Astrocyte (in vitro differentiated cells and primary cell): ENCODE data around the gene IQSEC3. TPM values are rescaled to one million over a fixed set of nuclear protein-coding genes. Genes with fewer than 3 reads are reported as not detected.

Experiments used
- DNase-seq: peaks from one replicate; pipeline ENCODE4 v3.0.0-alpha.2; 2010; ENCODE audit warnings: low read depth
- FAIRE-seq: peaks from 2 replicates; lab custom pipeline; 2011; peaks lifted over from hg19 to GRCh38; lab: Jason Lieb, UNC
- H2AFZ ChIP-seq: 2 replicates; pipeline ENCODE4 v1.6.0; 2012; ENCODE audit warnings: low read depth, low read length, inconsistent platforms
- H3K27ac ChIP-seq: 2 replicates; pipeline ENCODE4 v1.5.1; 2011; ENCODE audit warnings: low read depth, low read length, inconsistent platforms
- H3K27me3 ChIP-seq: 2 replicates; pipeline ENCODE4 v1.6.0; 2011; ENCODE audit warnings: low read length, inconsistent platforms; ENCODE audit not compliant: insufficient read depth
- H3K36me3 ChIP-seq: 2 replicates; pipeline ENCODE4 v1.5.1; 2011; ENCODE audit warnings: low read length, inconsistent platforms; ENCODE audit not compliant: insufficient read depth
- H3K4me1 ChIP-seq: 2 replicates; pipeline ENCODE4 v1.5.1; 2011; ENCODE audit warnings: low read length, inconsistent platforms; ENCODE audit not compliant: insufficient read depth
- H3K4me2 ChIP-seq: 2 replicates; pipeline ENCODE4 v1.6.0; 2012; ENCODE audit warnings: low read length, inconsistent platforms
- H3K4me3 ChIP-seq: 2 replicates; pipeline ENCODE4 v1.5.1; 2011; ENCODE audit warnings: low read depth, mild to moderate bottlenecking, low read length, inconsistent platforms; ENCODE audit not compliant: insufficient read depth
- H3K79me2 ChIP-seq: 2 replicates; pipeline ENCODE4 v1.6.0; 2012; ENCODE audit warnings: mild to moderate bottlenecking, low read length, inconsistent platforms; ENCODE audit not compliant: insufficient read depth
- H3K9ac ChIP-seq: 2 replicates; pipeline ENCODE4 v1.6.0; 2012; ENCODE audit warnings: mild to moderate bottlenecking, low read length, inconsistent platforms
- H3K9me3 ChIP-seq: 2 replicates; pipeline ENCODE4 v1.5.1; 2012; ENCODE audit warnings: low read depth, mild to moderate bottlenecking, low read length, inconsistent platforms; ENCODE audit not compliant: insufficient read depth
- H4K20me1 ChIP-seq: 2 replicates; pipeline ENCODE4 v1.6.0; 2012; ENCODE audit warnings: low read length, inconsistent platforms; ENCODE audit not compliant: insufficient read depth
- H3K27ac Mint-ChIP-seq: one replicate; pipeline ENCODE4 v1.8.0; 2021; ENCODE audit warnings: mild to moderate bottlenecking, mixed read lengths; ENCODE audit not compliant: unreplicated experiment
- H3K27me3 Mint-ChIP-seq: one replicate; pipeline ENCODE4 v1.8.0; 2021; ENCODE audit warnings: low read depth, mixed read lengths; ENCODE audit not compliant: unreplicated experiment
- H3K36me3 Mint-ChIP-seq: one replicate; pipeline ENCODE4 v1.8.0; 2021; ENCODE audit warnings: low read depth, mixed read lengths; ENCODE audit not compliant: unreplicated experiment
- H3K4me1 Mint-ChIP-seq: one replicate; pipeline ENCODE4 v1.8.0; 2021; ENCODE audit warnings: low read depth, mixed read lengths; ENCODE audit not compliant: unreplicated experiment
- H3K4me3 Mint-ChIP-seq: one replicate; pipeline ENCODE4 v1.8.0; 2021; ENCODE audit warnings: mild to moderate bottlenecking, moderate library complexity, mixed read lengths; ENCODE audit not compliant: unreplicated experiment
- H3K9me3 Mint-ChIP-seq: one replicate; pipeline ENCODE4 v1.8.0; 2021; ENCODE audit warnings: mild to moderate bottlenecking, mixed read lengths; ENCODE audit not compliant: unreplicated experiment
- EZH2 ChIP-seq: IDR thresholded peaks from 2 replicates; pipeline ENCODE4 v1.6.1; 2012; ENCODE audit warnings: mild to moderate bottlenecking, low read length, inconsistent platforms; ENCODE audit not compliant: insufficient read depth
- total RNA-seq: library from RNA; stranded (reverse); gene quantifications from 2 replicates; pipeline ENCODE4 v1.2.1, GENCODE V29; 2021
- TF ChIP-seq, protein P1 (sequence below): IDR thresholded peaks from 2 replicates; pipeline ENCODE4 v1.5.1; 2011; ENCODE audit warnings: low read depth, mild to moderate bottlenecking, inconsistent platforms, low read length, moderate library complexity; ENCODE audit not compliant: insufficient read depth

Gene IQSEC3
- total RNA-seq, 1 donor from 2014 or later: 0.34 TPM

GRCh38 chr12:218221-218620 lies 151.7 kb downstream of the IQSEC3 start:
- Histone ChIP-seq H3K9ac (no peak overlapping the region), H3K79me2 (no peaks in the 10 kb centered on the region), H3K4me1 (no peaks in the 10 kb centered on the region), H3K4me3 (no peak overlapping the region), H2AFZ (no peak overlapping the region), H3K27me3 (peaks cover 12% of the 10 kb centered on the region), H3K4me2 (no peak overlapping the region), H4K20me1 (no peaks in the 10 kb centered on the region), H3K27ac (no peak overlapping the region), H3K9me3 (no peaks in the 10 kb centered on the region), H3K36me3 (no peaks in the 10 kb centered on the region)
- H3K27ac Mint-ChIP-seq: no peak overlapping the region
- peaks cover 4% of the 10 kb centered on the region for H3K4me1 Mint-ChIP-seq
- DNase-seq (no peak), FAIRE-seq (no peak)
- peaks cover 28% of the 10 kb centered on the region for H3K27me3 Mint-ChIP-seq
- H3K4me3 Mint-ChIP-seq: no peak overlapping the region
- H3K36me3 Mint-ChIP-seq: peaks cover 5% of the 10 kb centered on the region
- TF ChIP-seq EZH2: no peak
- TF ChIP-seq, protein P1, sequence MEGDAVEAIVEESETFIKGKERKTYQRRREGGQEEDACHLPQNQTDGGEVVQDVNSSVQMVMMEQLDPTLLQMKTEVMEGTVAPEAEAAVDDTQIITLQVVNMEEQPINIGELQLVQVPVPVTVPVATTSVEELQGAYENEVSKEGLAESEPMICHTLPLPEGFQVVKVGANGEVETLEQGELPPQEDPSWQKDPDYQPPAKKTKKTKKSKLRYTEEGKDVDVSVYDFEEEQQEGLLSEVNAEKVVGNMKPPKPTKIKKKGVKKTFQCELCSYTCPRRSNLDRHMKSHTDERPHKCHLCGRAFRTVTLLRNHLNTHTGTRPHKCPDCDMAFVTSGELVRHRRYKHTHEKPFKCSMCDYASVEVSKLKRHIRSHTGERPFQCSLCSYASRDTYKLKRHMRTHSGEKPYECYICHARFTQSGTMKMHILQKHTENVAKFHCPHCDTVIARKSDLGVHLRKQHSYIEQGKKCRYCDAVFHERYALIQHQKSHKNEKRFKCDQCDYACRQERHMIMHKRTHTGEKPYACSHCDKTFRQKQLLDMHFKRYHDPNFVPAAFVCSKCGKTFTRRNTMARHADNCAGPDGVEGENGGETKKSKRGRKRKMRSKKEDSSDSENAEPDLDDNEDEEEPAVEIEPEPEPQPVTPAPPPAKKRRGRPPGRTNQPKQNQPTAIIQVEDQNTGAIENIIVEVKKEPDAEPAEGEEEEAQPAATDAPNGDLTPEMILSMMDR: no peak
- H3K9me3 Mint-ChIP-seq: peaks cover 4% of the 10 kb centered on the region

DNA sequence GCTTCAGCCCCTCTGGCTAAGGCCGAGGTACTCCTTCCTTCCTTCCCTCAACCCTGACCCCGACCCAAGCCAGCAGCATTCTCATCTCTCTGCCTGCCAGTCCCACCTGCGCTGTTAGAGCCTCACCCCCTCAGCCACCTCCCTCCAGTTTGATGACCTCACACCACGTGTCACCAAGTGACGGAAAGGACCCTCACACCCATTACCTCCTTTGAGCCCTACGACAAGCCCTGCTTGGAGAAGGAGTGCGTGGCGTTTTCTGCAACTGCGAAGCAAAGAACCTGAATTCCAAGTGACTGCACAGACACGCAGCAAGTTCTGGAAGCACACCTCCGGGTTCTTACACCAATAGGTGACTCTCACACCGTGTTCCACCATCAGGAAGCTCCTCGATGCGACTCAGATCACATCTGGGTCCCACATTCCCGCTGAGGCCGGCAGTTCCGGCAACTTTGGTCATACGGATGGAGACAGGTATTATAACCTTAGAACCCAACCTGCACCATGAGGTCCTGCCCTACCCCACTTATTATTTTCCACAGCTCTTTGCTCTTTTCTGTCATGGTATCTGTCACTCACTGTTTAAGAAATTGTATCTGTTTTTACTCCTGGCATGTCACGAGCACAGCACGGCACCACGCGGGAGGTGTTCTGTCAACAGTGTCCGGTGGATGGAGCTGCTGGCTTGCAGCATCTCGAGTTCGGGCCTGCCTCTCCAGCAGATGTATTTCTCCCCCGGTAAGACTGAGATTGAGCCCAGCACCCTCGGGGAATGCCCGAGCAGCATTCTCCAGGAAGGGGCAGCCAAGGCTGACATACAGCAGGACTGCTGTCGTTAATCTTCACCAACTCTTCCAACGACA lies 152.4 kb downstream of the IQSEC3 start:
- H3K4me3 ChIP-seq: no peak overlapping the region
- Mint-ChIP-seq H3K9me3 (peaks cover 4% of the 10 kb centered on the region), H3K27ac (no peak overlapping the region), H3K27me3 (peaks cover 31% of the 10 kb centered on the region), H3K36me3 (peaks cover 5% of the 10 kb centered on the region), H3K4me3 (no peak overlapping the region), H3K4me1 (peaks cover under 1% of the 10 kb centered on the region)
- H3K4me1 ChIP-seq: no peaks in the 10 kb centered on the region
- TF ChIP-seq, protein P1: no peak
- no peak for TF ChIP-seq EZH2
- H3K36me3 ChIP-seq: no peaks in the 10 kb centered on the region
- H3K27me3 ChIP-seq: peaks cover 15% of the 10 kb centered on the region
- H3K9me3 ChIP-seq: no peaks in the 10 kb centered on the region
- no peaks in the 10 kb centered on the region for H3K79me2 ChIP-seq
- H4K20me1 ChIP-seq: no peaks in the 10 kb centered on the region
- H3K9ac ChIP-seq: no peak overlapping the region
- H3K27ac ChIP-seq: no peak overlapping the region
- H2AFZ ChIP-seq: no peak overlapping the region
- H3K4me2 ChIP-seq: no peak overlapping the region
- DNase-seq (no peak), FAIRE-seq (no peak)

GRCh38 chr12:219891-220352 lies 153.4 kb downstream of the IQSEC3 start:
- H3K79me2 ChIP-seq: no peaks in the 10 kb centered on the region
- H3K27ac ChIP-seq: no peak overlapping the region
- H4K20me1 ChIP-seq: no peaks in the 10 kb centered on the region
- no peaks in the 10 kb centered on the region for H3K4me1 ChIP-seq
- peaks cover 11% of the 10 kb centered on the region for H3K27me3 ChIP-seq
- H3K9me3 Mint-ChIP-seq: peaks cover 6% of the 10 kb centered on the region
- no peak overlapping the region for H3K9ac ChIP-seq
- no peak overlapping the region for H3K4me3 Mint-ChIP-seq
- no peak overlapping the region for H3K27ac Mint-ChIP-seq
- no peaks in the 10 kb centered on the region for H3K36me3 ChIP-seq
- no peak overlapping the region for H2AFZ ChIP-seq
- DNase-seq (peak; percentile 3), FAIRE-seq (no peak)
- H3K27me3 Mint-ChIP-seq: peaks cover 31% of the 10 kb centered on the region
- H3K36me3 Mint-ChIP-seq: peaks cover 5% of the 10 kb centered on the region
- H3K4me1 Mint-ChIP-seq: no peaks in the 10 kb centered on the region
- no peak for TF ChIP-seq EZH2
- TF ChIP-seq, protein P1: peak; percentile 47
- no peaks in the 10 kb centered on the region for H3K9me3 ChIP-seq
- H3K4me2 ChIP-seq: no peak overlapping the region
- H3K4me3 ChIP-seq: no peak overlapping the region
